Fibroblast of pulmonary artery (primary cell): Measurements from ENCODE around the gene GALNT2.
A peak's percentile ranks its signal among the peaks of the same experiment; 100 is the strongest.

Experiments used
- DNase-seq: peaks from one replicate; pipeline ENCODE4 v3.0.0-alpha.2; 2010; ENCODE audit warnings: low read depth
- H3K4me3 ChIP-seq: replicated peaks from 2 replicates; pipeline ENCODE4 v1.5.1; 2011; ENCODE audit warnings: low read depth, mild to moderate bottlenecking, control low read depth, low read length, moderate library complexity
- TF ChIP-seq, protein P1 (sequence below): IDR thresholded peaks from 2 replicates; pipeline ENCODE4 v1.5.1; 2011; ENCODE audit warnings: mild to moderate bottlenecking, control low read depth, low read length, inconsistent platforms; ENCODE audit errors: missing control alignments

The GALNT2 gene

DNA sequence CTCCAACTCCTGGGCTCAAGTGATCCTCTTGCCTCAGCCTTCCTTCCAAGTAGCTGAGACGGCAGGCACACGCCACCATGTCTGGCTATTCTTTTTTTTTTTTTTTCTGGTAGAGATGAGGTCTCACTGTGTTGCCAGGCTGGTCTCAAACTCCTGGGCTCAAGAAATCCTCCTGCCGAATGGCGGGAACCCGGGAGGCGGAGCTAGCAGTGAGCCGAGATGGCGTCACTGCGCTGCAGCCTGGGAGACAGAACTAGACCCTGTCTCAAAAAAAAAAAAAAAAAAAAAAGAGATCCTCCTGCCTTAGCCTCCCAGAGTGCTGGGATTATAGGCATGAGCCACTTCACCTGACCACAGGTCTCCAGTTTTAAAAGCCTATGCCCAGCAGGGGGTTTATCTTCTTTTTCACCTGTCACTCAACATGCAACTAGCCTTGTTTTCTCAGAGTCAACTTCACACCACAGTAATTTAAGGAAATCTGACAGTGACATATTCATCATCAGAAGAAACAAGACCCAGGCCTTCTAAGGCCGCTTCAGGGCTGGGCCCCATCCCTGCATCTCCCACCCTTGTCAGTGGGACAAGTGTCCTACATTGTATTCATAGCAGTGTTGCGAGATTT lies 38.3 kb upstream of the GALNT2 start:
- no peak for DNase-seq
- H3K4me3 ChIP-seq, result no peak overlapping the region
- TF ChIP-seq, protein P1, sequence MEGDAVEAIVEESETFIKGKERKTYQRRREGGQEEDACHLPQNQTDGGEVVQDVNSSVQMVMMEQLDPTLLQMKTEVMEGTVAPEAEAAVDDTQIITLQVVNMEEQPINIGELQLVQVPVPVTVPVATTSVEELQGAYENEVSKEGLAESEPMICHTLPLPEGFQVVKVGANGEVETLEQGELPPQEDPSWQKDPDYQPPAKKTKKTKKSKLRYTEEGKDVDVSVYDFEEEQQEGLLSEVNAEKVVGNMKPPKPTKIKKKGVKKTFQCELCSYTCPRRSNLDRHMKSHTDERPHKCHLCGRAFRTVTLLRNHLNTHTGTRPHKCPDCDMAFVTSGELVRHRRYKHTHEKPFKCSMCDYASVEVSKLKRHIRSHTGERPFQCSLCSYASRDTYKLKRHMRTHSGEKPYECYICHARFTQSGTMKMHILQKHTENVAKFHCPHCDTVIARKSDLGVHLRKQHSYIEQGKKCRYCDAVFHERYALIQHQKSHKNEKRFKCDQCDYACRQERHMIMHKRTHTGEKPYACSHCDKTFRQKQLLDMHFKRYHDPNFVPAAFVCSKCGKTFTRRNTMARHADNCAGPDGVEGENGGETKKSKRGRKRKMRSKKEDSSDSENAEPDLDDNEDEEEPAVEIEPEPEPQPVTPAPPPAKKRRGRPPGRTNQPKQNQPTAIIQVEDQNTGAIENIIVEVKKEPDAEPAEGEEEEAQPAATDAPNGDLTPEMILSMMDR, result no peak

DNA sequence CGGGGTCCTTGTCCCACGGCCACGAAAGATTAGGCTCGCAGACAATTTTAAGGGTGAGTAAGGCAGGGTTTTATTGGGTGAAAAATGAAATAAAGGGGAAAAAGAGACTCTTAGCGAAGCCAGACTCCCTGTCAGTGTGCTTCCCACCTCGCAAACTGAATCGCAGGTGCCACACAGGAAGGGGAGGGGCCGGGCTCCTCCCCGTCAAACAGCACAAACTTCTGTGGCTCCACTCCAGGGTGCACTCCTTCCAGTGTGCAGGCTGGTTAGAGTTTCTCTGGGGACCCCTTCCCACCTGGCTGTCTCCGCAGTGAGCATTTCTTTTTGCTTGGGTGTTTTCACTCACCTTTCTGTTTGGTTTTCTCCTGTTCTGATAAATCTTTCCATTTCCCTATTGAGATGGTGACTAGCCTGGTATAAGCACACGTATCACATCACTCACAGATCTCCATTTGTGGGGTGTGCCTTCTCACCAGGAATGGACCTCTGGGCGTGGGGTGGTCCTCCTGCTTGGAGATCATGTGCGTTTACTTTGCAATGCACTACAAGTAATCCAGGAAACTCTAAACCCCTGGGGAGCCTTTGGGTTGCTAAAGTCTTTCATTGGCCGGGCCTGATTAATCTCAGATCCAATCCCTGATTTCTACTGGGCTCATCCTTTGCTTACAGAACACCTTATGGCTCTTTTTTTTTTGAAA lies 37.6 kb upstream of the GALNT2 start:
- no peak overlapping the region for H3K4me3 ChIP-seq
- no peak for DNase-seq
- TF ChIP-seq, protein P1, result no peak

DNA sequence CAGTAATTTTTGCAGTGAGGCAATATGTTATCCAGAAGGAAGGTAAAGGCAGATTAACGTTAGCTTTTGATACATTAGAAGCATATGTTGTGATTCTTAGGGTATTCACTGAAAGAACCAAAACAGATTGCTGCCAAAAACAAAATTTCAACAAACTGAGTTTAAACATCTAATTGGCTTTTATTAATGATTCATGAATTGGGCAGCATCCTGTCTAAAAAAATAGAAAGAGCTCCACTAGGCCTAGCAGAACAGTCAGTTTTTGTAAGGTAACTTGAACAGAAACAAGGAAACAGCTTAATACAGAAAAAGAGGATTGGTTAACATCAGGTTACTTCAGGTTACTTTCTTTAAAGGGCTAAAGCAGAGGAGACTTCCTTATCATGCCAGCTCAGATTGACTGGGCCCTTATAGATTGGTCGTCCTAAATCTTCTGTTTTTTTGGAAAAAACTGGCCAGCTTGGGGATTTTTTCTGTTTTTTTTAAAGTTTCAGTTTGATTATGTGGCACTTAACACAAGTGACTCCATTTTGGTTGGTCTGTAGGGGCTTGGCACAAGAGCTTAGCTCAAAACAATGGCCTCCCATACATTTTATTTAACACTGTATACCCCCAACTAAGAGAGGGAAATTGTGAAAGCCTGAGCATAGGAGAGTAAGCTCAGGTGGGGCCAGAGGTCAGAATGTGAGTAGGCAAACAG lies 36.8 kb upstream of the GALNT2 start:
- DNase-seq, result no peak
- TF ChIP-seq, protein P1, result no peak
- no peak overlapping the region for H3K4me3 ChIP-seq

DNA sequence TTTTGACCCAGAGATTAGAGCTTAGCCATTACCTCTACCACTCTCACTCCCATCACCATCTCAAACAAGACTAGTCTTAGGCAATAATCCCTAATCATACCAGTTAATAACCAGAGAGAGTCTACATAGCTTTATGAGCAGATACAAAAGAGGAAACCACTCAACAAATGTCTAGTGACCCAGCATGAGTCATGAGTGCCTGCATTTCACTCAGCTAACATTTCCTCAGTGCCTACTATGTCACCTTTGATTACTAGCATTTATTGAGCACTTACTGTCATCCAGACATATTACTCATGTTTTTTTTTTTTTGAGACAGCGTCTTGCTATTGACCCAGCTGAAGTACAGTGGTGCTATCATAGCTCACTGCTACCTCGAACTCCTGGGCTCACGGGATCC lies 35.9 kb upstream of the GALNT2 start:
- H3K4me3 ChIP-seq, result no peak overlapping the region
- DNase-seq, result peak; percentile 15
- TF ChIP-seq, protein P1, result no peak

DNA sequence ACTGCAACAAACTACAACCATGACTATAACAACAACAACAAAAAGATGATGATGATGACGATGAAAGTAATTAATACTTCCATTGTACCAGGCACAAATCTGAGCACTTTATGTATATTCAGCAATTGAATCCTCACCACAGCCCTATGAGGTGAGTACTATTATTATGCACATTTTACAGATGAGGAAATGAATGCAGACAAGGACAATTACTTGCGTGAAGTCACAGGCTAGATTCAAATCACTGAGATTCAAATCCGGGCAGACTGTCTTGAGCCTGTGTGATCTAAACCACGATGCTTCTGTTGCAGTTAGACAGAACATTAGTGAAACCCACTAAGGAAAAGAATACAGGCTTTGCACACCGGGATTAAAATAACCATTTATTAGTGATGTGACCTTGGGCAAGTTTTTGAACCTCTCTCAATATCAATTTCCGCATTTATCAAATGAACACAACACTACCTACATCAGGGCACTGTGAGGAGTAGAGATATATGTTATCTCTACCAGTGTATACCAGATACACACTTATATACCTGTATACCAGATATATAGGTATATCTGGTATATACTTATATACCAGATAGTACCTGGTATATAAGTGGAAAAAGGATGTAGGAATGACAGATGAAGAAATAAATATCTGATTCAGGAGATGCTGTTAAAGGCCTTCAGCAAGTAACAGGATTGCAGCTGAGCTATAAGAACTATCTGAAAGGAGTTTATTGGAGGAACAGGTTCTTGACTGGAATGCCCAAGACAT lies 34.3 kb upstream of the GALNT2 start:
- no peak for DNase-seq

DNA sequence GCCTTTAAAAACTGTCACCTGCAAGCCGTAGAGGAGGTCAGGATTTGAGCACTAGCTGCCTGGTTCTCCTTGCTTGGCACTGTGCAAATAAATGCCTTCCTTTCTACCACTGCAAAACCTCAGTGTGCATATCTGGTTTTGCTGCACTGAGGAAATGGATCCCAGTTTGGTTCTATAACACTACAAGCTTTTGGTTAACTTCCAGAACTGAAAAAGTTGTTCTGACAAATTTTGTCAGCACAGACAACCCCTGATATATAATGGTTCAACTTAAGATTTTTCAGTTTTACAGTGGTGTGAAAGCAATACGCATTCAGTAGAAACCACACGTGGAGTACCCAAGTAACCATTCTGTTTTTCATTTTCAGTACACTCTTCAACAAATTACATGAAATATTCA lies 29.8 kb upstream of the GALNT2 start:
- TF ChIP-seq, protein P1, result no peak
- DNase-seq, result no peak
- no peak overlapping the region for H3K4me3 ChIP-seq

More for the DNA sequence above, 34.3 kb upstream of the GALNT2 start:
- H3K4me3 ChIP-seq, result no peak overlapping the region
- TF ChIP-seq, protein P1, result no peak
